Suprapubic skin (tissue), 4 donors: Measurements from ENCODE around the gene NREP.

Experiments
- EP300 ChIP-seq: sonication (generic); formaldehyde crosslinking; IDR thresholded peaks from one replicate; pipeline ENCODE4 v1.6.1; 2017; ENCODE audit warnings: antibody characterized with exemption
- POLR2A ChIP-seq, 2 donors: fragments of 450-650 bp; IDR thresholded peaks; one replicate each; pipeline ENCODE4 v1.6.1; 2017; ENCODE audit warnings: antibody characterized with exemption in 2 of 2, mild to moderate bottlenecking in 2 of 2, moderate library complexity in 2 of 2
- POLR2AphosphoS5 ChIP-seq, 3 donors: sonication (generic); formaldehyde crosslinking; IDR thresholded peaks; one replicate each; pipeline ENCODE4 v1.6.1; 2017; ENCODE audit warnings: antibody characterized with exemption in 3 of 3
- TF ChIP-seq, protein P1 (sequence below), 2 donors: fragments of 200-600 bp in 1 of 2; fragments of 450-650 bp in 1 of 2; sonication (generic) in 1 of 2; IDR thresholded peaks; one replicate each; pipeline ENCODE4 v1.5.1; 2016 to 2019; ENCODE audit warnings: antibody characterized with exemption in 2 of 2, mild to moderate bottlenecking in 1 of 2, moderate library complexity in 1 of 2

- no peak for TF ChIP-seq POLR2A (IDR thresholded peaks at IDR 0.05)
- TF ChIP-seq, protein P1, sequence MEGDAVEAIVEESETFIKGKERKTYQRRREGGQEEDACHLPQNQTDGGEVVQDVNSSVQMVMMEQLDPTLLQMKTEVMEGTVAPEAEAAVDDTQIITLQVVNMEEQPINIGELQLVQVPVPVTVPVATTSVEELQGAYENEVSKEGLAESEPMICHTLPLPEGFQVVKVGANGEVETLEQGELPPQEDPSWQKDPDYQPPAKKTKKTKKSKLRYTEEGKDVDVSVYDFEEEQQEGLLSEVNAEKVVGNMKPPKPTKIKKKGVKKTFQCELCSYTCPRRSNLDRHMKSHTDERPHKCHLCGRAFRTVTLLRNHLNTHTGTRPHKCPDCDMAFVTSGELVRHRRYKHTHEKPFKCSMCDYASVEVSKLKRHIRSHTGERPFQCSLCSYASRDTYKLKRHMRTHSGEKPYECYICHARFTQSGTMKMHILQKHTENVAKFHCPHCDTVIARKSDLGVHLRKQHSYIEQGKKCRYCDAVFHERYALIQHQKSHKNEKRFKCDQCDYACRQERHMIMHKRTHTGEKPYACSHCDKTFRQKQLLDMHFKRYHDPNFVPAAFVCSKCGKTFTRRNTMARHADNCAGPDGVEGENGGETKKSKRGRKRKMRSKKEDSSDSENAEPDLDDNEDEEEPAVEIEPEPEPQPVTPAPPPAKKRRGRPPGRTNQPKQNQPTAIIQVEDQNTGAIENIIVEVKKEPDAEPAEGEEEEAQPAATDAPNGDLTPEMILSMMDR (IDR thresholded peaks at IDR 0.05) = no peak
- TF ChIP-seq POLR2AphosphoS5 (IDR thresholded peaks at IDR 0.05) = no peak
- no peak for TF ChIP-seq EP300
These were observed 52.4 kb downstream of the NREP start for GRCh38 chr5:111704452-111705085.
